CD14-positive monocyte (primary cell): ENCODE data around the gene JPH2. TPM values are rescaled to one million over a fixed set of nuclear protein-coding genes. Genes with fewer than 3 reads are reported as not detected.

Experiments
- DNase-seq, 3 donors: peaks; one replicate each; pipeline ENCODE4 v3.0.0-alpha.2; 2011 to 2022
- H2AFZ ChIP-seq: 2 replicates; pipeline ENCODE4 v1.6.0; 2012; ENCODE audit warnings: mild to moderate bottlenecking, low read depth, low read length, inconsistent platforms; ENCODE audit not compliant: insufficient read depth, poor library complexity, severe bottlenecking
- H3K27ac ChIP-seq, 2 donors: 1 replicate in 1 of 2; 2 replicates in 1 of 2; pipeline ENCODE4 v1.5.1; 2012 to 2013; ENCODE audit warnings: low read length in 2 of 2, control low read depth in 1 of 2, inconsistent platforms in 1 of 2, low read depth in 1 of 2, mild to moderate bottlenecking in 1 of 2
- H3K27me3 ChIP-seq, 2 donors: one replicate each; pipeline versions ENCODE4 v1.6.0 to v1.6.1; 2011 to 2013; ENCODE audit warnings: low read length in 2 of 2; ENCODE audit not compliant: control insufficient read depth in 2 of 2, insufficient read depth in 2 of 2
- H3K36me3 ChIP-seq, 2 donors: replicated peaks in 1 of 2; 1 replicate in 1 of 2; 2 replicates in 1 of 2; pipeline versions ENCODE4 v1.5.1 to v1.6.1; 2012 to 2013; ENCODE audit warnings: low read length in 2 of 2, control low read depth in 1 of 2, inconsistent platforms in 1 of 2, mild to moderate bottlenecking in 1 of 2; ENCODE audit not compliant: insufficient read depth in 2 of 2, control insufficient read depth in 1 of 2
- H3K4me1 ChIP-seq, 2 donors: 1 replicate in 1 of 2; 2 replicates in 1 of 2; pipeline versions ENCODE4 v1.5.1 to v1.6.1; 2012 to 2013; ENCODE audit warnings: low read length in 2 of 2, control low read depth in 1 of 2, inconsistent platforms in 1 of 2, mild to moderate bottlenecking in 1 of 2, moderate library complexity in 1 of 2; ENCODE audit not compliant: insufficient read depth in 2 of 2, control insufficient read depth in 1 of 2
- H3K4me2 ChIP-seq: replicated peaks from 2 replicates; pipeline ENCODE3; 2012; ENCODE audit warnings: low read length, moderate library complexity, mild to moderate bottlenecking; ENCODE audit not compliant: poor library complexity, severe bottlenecking; ENCODE audit errors: extremely low read depth
- H3K4me3 ChIP-seq, 3 experiments: fragments of 200-600 bp in 1 of 3; sonication (generic) in 1 of 3; replicated peaks in 1 of 3; 1 replicate in 2 of 3; 2 replicates in 1 of 3; pipeline ENCODE4 v1.5.1; 2011 to 2013; ENCODE audit warnings: low read length in 3 of 3, mild to moderate bottlenecking in 3 of 3, control low read depth in 2 of 3, low read depth in 2 of 3, inconsistent platforms in 1 of 3, moderate library complexity in 1 of 3
- H3K79me2 ChIP-seq: 2 replicates; pipeline ENCODE4 v1.6.0; 2012; ENCODE audit warnings: mild to moderate bottlenecking, control low read depth, inconsistent platforms, low read length, moderate library complexity; ENCODE audit not compliant: insufficient read depth
- H3K9ac ChIP-seq: 2 replicates; pipeline ENCODE4 v1.6.0; 2017; ENCODE audit warnings: low read length, mild to moderate bottlenecking; ENCODE audit not compliant: insufficient read depth, poor library complexity, severe bottlenecking
- H3K9me3 ChIP-seq, 2 donors: replicated peaks in 1 of 2; 1 replicate in 1 of 2; 2 replicates in 1 of 2; pipeline versions ENCODE4 v1.5.1 to v1.6.1; 2012 to 2013; ENCODE audit warnings: low read length in 2 of 2, control low read depth in 1 of 2; ENCODE audit not compliant: control insufficient read depth in 1 of 2, insufficient read depth in 1 of 2
- H4K20me1 ChIP-seq: 2 replicates; pipeline ENCODE4 v1.6.0; 2012; ENCODE audit warnings: mild to moderate bottlenecking, low read length, control low read depth, moderate library complexity; ENCODE audit not compliant: insufficient read depth
- H3K27ac Mint-ChIP-seq, 7 donors: one replicate each; pipeline ENCODE4 v1.8.0; 2020; ENCODE audit warnings: mild to moderate bottlenecking in 7 of 7, mixed read lengths in 7 of 7, moderate library complexity in 6 of 7, inconsistent platforms in 2 of 7
- H3K27me3 Mint-ChIP-seq, 3 donors: one replicate each; pipeline ENCODE4 v1.8.0; 2021 to 2022; ENCODE audit warnings: low read depth in 3 of 3, mild to moderate bottlenecking in 3 of 3, mixed read lengths in 3 of 3, moderate library complexity in 3 of 3, inconsistent platforms in 1 of 3
- H3K36me3 Mint-ChIP-seq, 2 donors: one replicate each; pipeline ENCODE4 v1.8.0; 2020; ENCODE audit warnings: mixed read lengths in 2 of 2, inconsistent platforms in 1 of 2, mild to moderate bottlenecking in 1 of 2
- H3K4me1 Mint-ChIP-seq: one replicate; pipeline ENCODE4 v1.8.0; 2020; ENCODE audit warnings: mild to moderate bottlenecking, mixed read lengths
- H3K4me3 Mint-ChIP-seq, 2 donors: one replicate each; pipeline ENCODE4 v1.8.0; 2020; ENCODE audit warnings: mild to moderate bottlenecking in 2 of 2, mixed read lengths in 2 of 2, moderate library complexity in 1 of 2
- H3K9me3 Mint-ChIP-seq, 7 donors: one replicate each; pipeline ENCODE4 v1.8.0; 2020 to 2022; ENCODE audit warnings: mixed read lengths in 7 of 7, mild to moderate bottlenecking in 6 of 7, moderate library complexity in 6 of 7, inconsistent platforms in 2 of 7
- WGBS: methylation state at CpG from one replicate; pipeline ENCODE4 v1.1.5; 2013; ENCODE audit warnings: missing lambda C conversion rate; ENCODE audit not compliant: insufficient coverage; 5-methylcytosine and 5-hydroxymethylcytosine counted together
- intact Hi-C, 2 donors: fragments of 100-400 bp; cut with micrococcal nuclease; formaldehyde crosslinking; loops; one replicate each; pipeline versions ENCODE4 v1.15.0 to v1.15.1; 2023
- polyA plus RNA-seq, 3 donors: library from polyadenylated mRNA; depleted of rRNA in 1 of 3; unstranded in 2 of 3; stranded (reverse) in 1 of 3; fragments of 300-500 nt in 2 of 3; fragments of >200 nt in 1 of 3; fragmentation: Illumina TruSeq in 2 of 3; gene quantifications; 1 replicate in 2 of 3; 2 replicates in 1 of 3; pipeline ENCODE4 v1.2.3, GENCODE V29; 2012 to 2021
- TF ChIP-seq, protein P1 (sequence below): fragments of 200-600 bp; IDR thresholded peaks from one replicate; pipeline ENCODE4 v1.8.0; 2022; ENCODE audit warnings: antibody characterized with exemption, mild to moderate bottlenecking

The JPH2 gene
- polyA plus RNA-seq, 3 donors: not detected

DNA sequence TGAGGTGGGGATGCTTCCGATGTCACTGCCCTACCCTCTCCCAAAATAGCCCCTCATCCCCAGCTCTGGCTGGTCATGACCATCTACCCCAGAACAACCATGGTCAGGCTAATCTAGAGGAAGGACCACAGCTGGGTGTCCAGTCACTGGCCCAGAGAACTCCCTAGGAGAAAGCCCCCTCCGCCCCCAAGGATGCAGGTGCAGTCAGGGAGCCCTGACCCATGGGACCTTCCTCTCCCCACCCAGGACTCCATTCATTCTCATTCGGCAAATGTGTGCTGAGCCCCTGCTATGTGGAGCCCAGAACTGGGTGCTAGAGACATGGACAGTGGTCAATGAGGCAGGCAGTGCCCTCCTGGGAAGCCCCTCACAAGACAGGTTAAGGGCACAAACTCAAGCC lies 60.5 kb downstream of the JPH2 start:
- Mint-ChIP-seq H3K27ac (no peak overlapping the region), H3K27me3 (peaks cover 5 to 15% (median 8%) of the 10 kb centered on the region in 3 donors), H3K4me3 (no peak overlapping the region), H3K9me3 (peaks cover 0 to 3% (median 0%) of the 10 kb centered on the region in 7 donors), H3K4me1 (no peaks in the 10 kb centered on the region), H3K36me3 (no peaks in the 10 kb centered on the region)
- no peak overlapping the region for H3K27ac ChIP-seq
- WGBS: 90% methylated on average over 2 of the region's 3 CpGs
- no peak for DNase-seq
- no peaks in the 10 kb centered on the region for H3K36me3 ChIP-seq
- H3K4me2 ChIP-seq: no peak overlapping the region
- no peaks in the 10 kb centered on the region for H3K27me3 ChIP-seq
- H3K9ac ChIP-seq: no peak overlapping the region
- H3K9me3 ChIP-seq: no peaks in the 10 kb centered on the region
- H3K79me2 ChIP-seq: no peaks in the 10 kb centered on the region
- H3K4me1 ChIP-seq: no peaks in the 10 kb centered on the region
- intact Hi-C loops: no loop called here
- H4K20me1 ChIP-seq: no peaks in the 10 kb centered on the region
- TF ChIP-seq, protein P1, sequence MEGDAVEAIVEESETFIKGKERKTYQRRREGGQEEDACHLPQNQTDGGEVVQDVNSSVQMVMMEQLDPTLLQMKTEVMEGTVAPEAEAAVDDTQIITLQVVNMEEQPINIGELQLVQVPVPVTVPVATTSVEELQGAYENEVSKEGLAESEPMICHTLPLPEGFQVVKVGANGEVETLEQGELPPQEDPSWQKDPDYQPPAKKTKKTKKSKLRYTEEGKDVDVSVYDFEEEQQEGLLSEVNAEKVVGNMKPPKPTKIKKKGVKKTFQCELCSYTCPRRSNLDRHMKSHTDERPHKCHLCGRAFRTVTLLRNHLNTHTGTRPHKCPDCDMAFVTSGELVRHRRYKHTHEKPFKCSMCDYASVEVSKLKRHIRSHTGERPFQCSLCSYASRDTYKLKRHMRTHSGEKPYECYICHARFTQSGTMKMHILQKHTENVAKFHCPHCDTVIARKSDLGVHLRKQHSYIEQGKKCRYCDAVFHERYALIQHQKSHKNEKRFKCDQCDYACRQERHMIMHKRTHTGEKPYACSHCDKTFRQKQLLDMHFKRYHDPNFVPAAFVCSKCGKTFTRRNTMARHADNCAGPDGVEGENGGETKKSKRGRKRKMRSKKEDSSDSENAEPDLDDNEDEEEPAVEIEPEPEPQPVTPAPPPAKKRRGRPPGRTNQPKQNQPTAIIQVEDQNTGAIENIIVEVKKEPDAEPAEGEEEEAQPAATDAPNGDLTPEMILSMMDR: no peak
- H3K4me3 ChIP-seq: no peak overlapping the region
- no peak overlapping the region for H2AFZ ChIP-seq

DNA sequence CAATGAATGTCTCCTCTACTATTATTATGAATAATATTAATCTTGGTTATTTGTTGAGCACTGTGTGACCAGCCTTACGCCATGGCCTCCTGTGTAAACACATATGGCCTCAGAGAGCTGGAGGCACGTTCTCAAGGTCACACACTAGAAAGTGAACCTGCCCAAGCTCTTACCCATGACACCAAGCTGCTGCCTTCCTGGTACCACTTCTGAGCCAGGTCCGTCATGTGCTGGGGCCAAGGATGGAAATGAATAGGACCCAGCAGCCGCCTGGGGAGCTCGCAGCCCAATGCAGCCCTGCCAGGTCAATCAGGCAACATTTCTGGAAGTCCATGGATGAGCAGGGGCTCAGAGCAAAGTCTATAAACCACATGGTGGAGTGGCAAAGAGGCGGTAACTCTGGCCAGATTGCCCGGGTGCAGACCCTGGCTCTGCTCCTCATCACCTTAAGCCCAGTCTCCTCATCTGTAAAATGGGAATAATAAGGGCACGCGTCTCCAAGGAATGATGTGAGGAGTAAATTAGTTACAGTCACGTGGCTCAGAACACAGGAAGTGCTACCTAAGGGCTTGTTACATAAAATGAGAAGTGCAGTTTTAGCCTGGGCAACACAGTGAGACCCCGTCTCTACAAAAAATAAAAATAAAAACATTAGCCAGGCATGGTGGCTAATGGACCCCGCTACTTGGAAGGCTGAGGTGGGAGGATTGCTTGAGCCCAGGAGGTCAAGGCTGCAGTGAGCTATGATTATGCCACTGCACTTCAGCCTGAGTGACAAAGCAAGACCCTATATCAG lies 61.5 kb downstream of the JPH2 start:
- H3K4me1 Mint-ChIP-seq: no peaks in the 10 kb centered on the region
- peaks cover 5 to 15% (median 8%) of the 10 kb centered on the region in 3 donors for H3K27me3 Mint-ChIP-seq
- Histone ChIP-seq H3K79me2 (no peaks in the 10 kb centered on the region), H3K27me3 (no peaks in the 10 kb centered on the region), H2AFZ (no peak overlapping the region), H3K27ac (no peak overlapping the region), H3K9ac (no peak overlapping the region), H4K20me1 (no peaks in the 10 kb centered on the region), H3K9me3 (no peaks in the 10 kb centered on the region), H3K36me3 (no peaks in the 10 kb centered on the region), H3K4me1 (no peaks in the 10 kb centered on the region), H3K4me2 (no peak overlapping the region), H3K4me3 (no peak overlapping the region)
- no peak for DNase-seq
- WGBS: 88% methylated on average over 5 of the region's 12 CpGs
- no peak overlapping the region for H3K27ac Mint-ChIP-seq
- TF ChIP-seq, protein P1: no peak
- peaks cover 0 to 3% (median 0%) of the 10 kb centered on the region in 7 donors for H3K9me3 Mint-ChIP-seq
- intact Hi-C loops: no loop called here
- no peak overlapping the region for H3K4me3 Mint-ChIP-seq
- no peaks in the 10 kb centered on the region for H3K36me3 Mint-ChIP-seq
